H1 (cell line): ENCODE measurements around the gene GIT1. TPM values are rescaled to one million over a fixed set of nuclear protein-coding genes. Genes with fewer than 3 reads are reported as not detected.

Experiments
- CTCF ChIA-PET: fragments of 300-600 bp; sonication (Branson Sonifier 250); formaldehyde crosslinking; loops from one replicate; lab custom pipeline; 2021; ENCODE audit not compliant: partially characterized antibody; lab: Charles Lee
- POLR2A ChIA-PET: fragments of 300-600 bp; sonication (Branson Sonifier 250); formaldehyde crosslinking; loops from one replicate; lab custom pipeline; 2021; ENCODE audit warnings: inconsistent platforms; ENCODE audit not compliant: partially characterized antibody; lab: Charles Lee
- DNase-seq, 2 experiments: peaks; one replicate each; pipeline versions ENCODE4 v3.0.0 to v3.0.0-alpha.2; 2010 to 2022; ENCODE audit warnings: low spot score in 2 of 2, low read depth in 1 of 2, mixed read lengths in 1 of 2
- FAIRE-seq: peaks from 2 replicates; lab custom pipeline; 2011; peaks lifted over from hg19 to GRCh38; lab: Jason Lieb, UNC
- H2AFZ ChIP-seq: 2 replicates; pipeline ENCODE4 v1.8.1; 2012; ENCODE audit warnings: low read length, inconsistent platforms
- H2AK5ac ChIP-seq: 2 replicates; pipeline ENCODE4 v1.6.1; 2013; ENCODE audit warnings: low read depth, low read length
- H2BK120ac ChIP-seq: replicated peaks from 2 replicates; pipeline ENCODE3; 2013; ENCODE audit warnings: low read depth, low read length, inconsistent platforms
- H2BK12ac ChIP-seq: 2 replicates; pipeline ENCODE4 v1.6.1; 2013; ENCODE audit warnings: low read depth, low read length
- H2BK15ac ChIP-seq: 2 replicates; pipeline ENCODE4 v1.6.1; 2013; ENCODE audit warnings: low read length
- H2BK20ac ChIP-seq: 2 replicates; pipeline ENCODE4 v1.6.1; 2013; ENCODE audit warnings: low read length
- H2BK5ac ChIP-seq: 2 replicates; pipeline ENCODE4 v1.6.1; 2013; ENCODE audit warnings: low read depth, low read length
- H3K14ac ChIP-seq: 2 replicates; pipeline ENCODE4 v1.6.1; 2013; ENCODE audit warnings: inconsistent platforms; ENCODE audit not compliant: insufficient read length
- H3K18ac ChIP-seq: 2 replicates; pipeline ENCODE4 v1.6.1; 2013; ENCODE audit warnings: low read length; ENCODE audit errors: extremely low read depth
- H3K23ac ChIP-seq: 2 replicates; pipeline ENCODE4 v1.6.1; 2013; ENCODE audit warnings: inconsistent platforms; ENCODE audit not compliant: insufficient read length
- H3K23me2 ChIP-seq: 2 replicates; pipeline ENCODE4 v1.6.1; 2013; ENCODE audit warnings: low read depth, low read length
- H3K27ac ChIP-seq: 2 replicates; pipeline ENCODE4 v1.6.1; 2011; ENCODE audit warnings: low read depth, low read length, inconsistent platforms
- H3K27me3 ChIP-seq, 4 experiments: replicated peaks in 1 of 4; 1 replicate in 1 of 4; 2 replicates in 3 of 4; pipeline versions ENCODE4 v1.6.1 to v1.8.1; 2011 to 2013; ENCODE audit warnings: low read length in 3 of 4, mild to moderate bottlenecking in 3 of 4, inconsistent platforms in 2 of 4, mixed read lengths in 2 of 4, moderate library complexity in 1 of 4; ENCODE audit not compliant: control insufficient read depth in 3 of 4, insufficient read depth in 3 of 4; ENCODE audit errors: extremely low read depth in 1 of 4
- H3K36me3 ChIP-seq, 4 experiments: 2 replicates each; pipeline versions ENCODE4 v1.6.1 to v1.8.1; 2011 to 2013; ENCODE audit warnings: mild to moderate bottlenecking in 4 of 4, low read length in 3 of 4, moderate library complexity in 2 of 4, control low read depth in 1 of 4, inconsistent platforms in 1 of 4; ENCODE audit not compliant: insufficient read depth in 4 of 4, control insufficient read depth in 2 of 4
- H3K4ac ChIP-seq: replicated peaks from 2 replicates; pipeline ENCODE3; 2013; ENCODE audit warnings: low read length, low read depth, mixed read lengths, inconsistent platforms; ENCODE audit not compliant: insufficient read length
- H3K4me1 ChIP-seq, 4 experiments: replicated peaks in 1 of 4; 1 replicate in 1 of 4; 2 replicates in 3 of 4; pipeline versions ENCODE4 v1.6.1 to v1.8.1; 2011 to 2013; ENCODE audit warnings: low read length in 3 of 4, inconsistent platforms in 2 of 4, mixed read lengths in 1 of 4; ENCODE audit not compliant: insufficient read depth in 4 of 4, control insufficient read depth in 3 of 4
- H3K4me2 ChIP-seq, 2 experiments: 2 replicates each; pipeline versions ENCODE4 v1.6.1 to v1.8.1; 2011 to 2013; ENCODE audit warnings: low read depth in 2 of 2, low read length in 2 of 2, control low read depth in 1 of 2, inconsistent platforms in 1 of 2, mild to moderate bottlenecking in 1 of 2; ENCODE audit not compliant: insufficient read depth in 1 of 2
- H3K4me3 ChIP-seq, 4 experiments: fragments of 200-600, 300-600 bp in 1 of 4; sonication (generic), shearing (Covaris generic), sonication (Bioruptor Twin) in 1 of 4; 2 replicates each; pipeline versions ENCODE4 v1.5.1 to v1.8.1; 2011 to 2016; ENCODE audit warnings: low read length in 4 of 4, low read depth in 3 of 4, control low read depth in 2 of 4, inconsistent platforms in 2 of 4, mild to moderate bottlenecking in 2 of 4, mixed read lengths in 1 of 4, moderate library complexity in 1 of 4; ENCODE audit not compliant: insufficient read depth in 2 of 4; ENCODE audit errors: extremely low read depth in 1 of 4
- H3K56ac ChIP-seq: replicated peaks from 2 replicates; pipeline ENCODE3; 2013; ENCODE audit warnings: low read depth, mild to moderate bottlenecking, mixed read lengths, low read length, inconsistent platforms; ENCODE audit not compliant: insufficient read length
- H3K79me1 ChIP-seq: 2 replicates; pipeline ENCODE4 v1.6.1; 2013; ENCODE audit warnings: low read depth, low read length, control low read depth
- H3K79me2 ChIP-seq, 2 experiments: 2 replicates each; pipeline versions ENCODE4 v1.6.1 to v1.8.1; 2012 to 2013; ENCODE audit warnings: low read length in 2 of 2, mild to moderate bottlenecking in 2 of 2, inconsistent platforms in 1 of 2; ENCODE audit not compliant: insufficient read depth in 2 of 2, control insufficient read depth in 1 of 2
- H3K9ac ChIP-seq, 4 experiments: replicated peaks in 1 of 4; 1 replicate in 1 of 4; 2 replicates in 3 of 4; pipeline versions ENCODE4 v1.6.1 to v1.8.1; 2011 to 2013; ENCODE audit warnings: low read depth in 3 of 4, low read length in 3 of 4, control low read depth in 2 of 4, mild to moderate bottlenecking in 2 of 4, moderate library complexity in 2 of 4, inconsistent platforms in 1 of 4; ENCODE audit errors: extremely low read depth in 1 of 4
- H3K9me3 ChIP-seq, 2 experiments: 2 replicates each; pipeline versions ENCODE4 v1.6.1 to v1.8.1; 2012 to 2013; ENCODE audit warnings: mild to moderate bottlenecking in 2 of 2, moderate library complexity in 2 of 2, control low read depth in 1 of 2, inconsistent platforms in 1 of 2, low read depth in 1 of 2, low read length in 1 of 2, mixed read lengths in 1 of 2; ENCODE audit not compliant: insufficient read depth in 2 of 2
- H4K20me1 ChIP-seq, 2 experiments: replicated peaks in 1 of 2; 2 replicates each; pipeline versions ENCODE3 to v1.8.1; 2011 to 2013; ENCODE audit warnings: inconsistent platforms in 2 of 2, low read length in 2 of 2, mild to moderate bottlenecking in 1 of 2; ENCODE audit not compliant: insufficient read depth in 2 of 2, control insufficient read depth in 1 of 2
- H4K5ac ChIP-seq: 2 replicates; pipeline ENCODE4 v1.6.1; 2013; ENCODE audit warnings: low read length, low read depth, mixed read lengths, inconsistent platforms; ENCODE audit not compliant: insufficient read length
- H4K8ac ChIP-seq: 2 replicates; pipeline ENCODE4 v1.8.0; 2013; ENCODE audit warnings: mild to moderate bottlenecking, moderate library complexity, low read length, inconsistent platforms; ENCODE audit not compliant: insufficient read depth; ENCODE audit errors: extremely low read depth
- H4K91ac ChIP-seq: replicated peaks from 2 replicates; pipeline ENCODE3; 2013; ENCODE audit warnings: low read length, mixed read lengths, inconsistent platforms; ENCODE audit not compliant: insufficient read length
- FOSL1 ChIP-seq: IDR thresholded peaks from 2 replicates; pipeline ENCODE4 v1.6.1; 2011; ENCODE audit warnings: mild to moderate bottlenecking, low read depth, low read length, moderate library complexity; ENCODE audit not compliant: insufficient read depth
- JUND ChIP-seq: IDR thresholded peaks from 2 replicates; pipeline ENCODE4 v1.6.1; 2011; ENCODE audit warnings: mild to moderate bottlenecking, improper control_type of control experiment, low read length
- KDM1A ChIP-seq: fragments of 200-600, 300-600 bp; sonication (generic); IDR thresholded peaks from 2 replicates; pipeline ENCODE4 v1.7.1; 2016; ENCODE audit warnings: mild to moderate bottlenecking, low read length, borderline replicate concordance
- MAX ChIP-seq: IDR thresholded peaks from 2 replicates; pipeline ENCODE4 v1.6.1; 2012; ENCODE audit warnings: inconsistent platforms
- POLR2A ChIP-seq, 2 experiments: IDR thresholded peaks; 1 replicate in 1 of 2; 2 replicates in 1 of 2; pipeline ENCODE4 v1.6.1; 2011; ENCODE audit warnings: low read depth in 2 of 2, low read length in 2 of 2, mild to moderate bottlenecking in 2 of 2; ENCODE audit errors: control extremely low read depth in 1 of 2
- RAD21 ChIP-seq, 2 experiments: IDR thresholded peaks in 1 of 2; conservative IDR thresholded peaks in 1 of 2; 2 replicates each; pipeline ENCODE4 v1.6.1; 2011; ENCODE audit warnings: low read depth in 2 of 2, low read length in 2 of 2, improper control_type of control experiment in 1 of 2, inconsistent platforms in 1 of 2, mild to moderate bottlenecking in 1 of 2, moderate library complexity in 1 of 2
- RBBP5 ChIP-seq: IDR thresholded peaks from 2 replicates; pipeline ENCODE4 v1.7.1; 2012; ENCODE audit warnings: low read depth, mild to moderate bottlenecking, inconsistent platforms, low read length, moderate library complexity, borderline replicate concordance
- SIRT6 ChIP-seq: IDR thresholded peaks from one replicate; pipeline ENCODE4 v1.7.1; 2012; ENCODE audit warnings: low read length, inconsistent platforms
- WGBS, 2 experiments: shearing (Covaris generic) in 1 of 2; methylation state at CpG; one replicate each; pipeline versions ENCODE4 v1.1.6 to v1.1.7; 2013 to 2015; ENCODE audit warnings: low lambda C conversion rate in 2 of 2, mixed read lengths in 2 of 2, inconsistent platforms in 1 of 2, low coverage in 1 of 2, missing lambda C conversion rate in 1 of 2; ENCODE audit not compliant: insufficient replicate concordance in 2 of 2, insufficient coverage in 1 of 2, insufficient read length in 1 of 2; ENCODE audit errors: extremely low coverage in 1 of 2, missing lambda C conversion rate in 1 of 2; 5-methylcytosine and 5-hydroxymethylcytosine counted together
- polyA plus RNA-seq, 7 experiments: library from polyadenylated mRNA; depleted of rRNA in 3 of 7; stranded (reverse) in 5 of 7; unstranded in 2 of 7; fragments of >200 nt in 5 of 7; fragments of 200-250 nt in 2 of 7; gene quantifications; 1 replicate in 5 of 7; 2 replicates in 1 of 7; 4 replicates in 1 of 7; pipeline versions ENCODE4 v1.2.1 to v1.2.3, GENCODE V29; 2011 to 2013; ENCODE audit warnings: missing spikeins in 2 of 7, mixed read lengths in 2 of 7
- total RNA-seq: library from RNA; stranded (reverse); fragmentation: NEBNext Ultra II Directional; extraction: Animal tissue kit (Norgen Biotek cat#: 25700); gene quantifications from 2 replicates; pipeline ENCODE4 v1.2.1, GENCODE V29; 2021

Gene GIT1
- total and polyA plus RNA-seq, 2 of the 8 experiments (the other 6 are each of a cell fraction or from before 2014, with no cell fraction given) = 62.4 to 63.0 TPM

GRCh38 chr17:29584452-29585079 lies 4.9 kb downstream of the GIT1 start:
- no peak overlapping the region for H3K27ac ChIP-seq
- H2BK15ac ChIP-seq = no peak overlapping the region
- no peak for FAIRE-seq
- H3K79me1 ChIP-seq = peaks cover 19% of the 10 kb centered on the region
- H4K5ac ChIP-seq = no peak overlapping the region
- no peak for TF ChIP-seq SIRT6
- no peak for TF ChIP-seq KDM1A
- 0 out of 2 replicates have a peak, but pooled peaks have one; percentile 32 for TF ChIP-seq RBBP5
- TF ChIP-seq MAX = no peak
- no peak for TF ChIP-seq FOSL1
- TF ChIP-seq RAD21 (IDR thresholded peaks at IDR 0.05 in 1 of 2, conservative IDR thresholded peaks at IDR 0.05 in 1 of 2; ENCODE audit: low read depth in 2 of 2, low read length in 2 of 2) = no peak
- no peak for TF ChIP-seq JUND
- TF ChIP-seq POLR2A (IDR thresholded peaks at IDR 0.05; ENCODE audit: control extremely low read depth in 1 of 2, low read depth in 2 of 2, low read length in 2 of 2) = no peak
- peak overlapping the region; percentile 8 for H2BK5ac ChIP-seq
- H3K18ac ChIP-seq = no peak overlapping the region; the same call in 1 of the 2 replicates
- peaks cover 15 to 38% of the 10 kb centered on the region in 2 experiments for H4K20me1 ChIP-seq
- H3K9ac ChIP-seq = no peak overlapping the region
- H2BK20ac ChIP-seq = no peak overlapping the region
- H3K23me2 ChIP-seq = peaks cover 8% of the 10 kb centered on the region; the same call in 1 of the 2 replicates
- no peak overlapping the region for H4K91ac ChIP-seq
- no peak for DNase-seq
- H2AK5ac ChIP-seq = 0 out of 2 replicates have a peak overlapping the region, but pooled peaks have one; percentile 26
- no peaks in the 10 kb centered on the region for H3K9me3 ChIP-seq
- H2BK12ac ChIP-seq = no peak overlapping the region
- H3K4ac ChIP-seq = no peak overlapping the region
- POLR2A ChIA-PET = interaction anchor here (1.0 kb wide), 1 partner anchor 10 kb away, joined by 3 read pairs; no protein-coding TSS in a partner anchor
- H3K56ac ChIP-seq = no peak overlapping the region
- peaks cover 7 to 25% (median 21%) of the 10 kb centered on the region in 4 experiments for H3K4me1 ChIP-seq
- H3K27me3 ChIP-seq = no peaks in the 10 kb centered on the region
- peak overlapping the region; percentile 2 to 35; a peak in 2 of 4 replicates for H3K4me2 ChIP-seq
- H2BK120ac ChIP-seq = no peak overlapping the region
- peaks cover 0 to 42% of the 10 kb centered on the region in 2 experiments; a peak in 2 of 4 replicates for H3K79me2 ChIP-seq
- H4K8ac ChIP-seq = no peak overlapping the region; the same call in 1 of the 2 replicates
- H2AFZ ChIP-seq = no peak overlapping the region
- peaks cover 0 to 6% (median 3%) of the 10 kb centered on the region in 4 experiments; a peak in 1 of 8 replicates for H3K36me3 ChIP-seq
- no peak overlapping the region for H3K14ac ChIP-seq
- H3K4me3 ChIP-seq = 0 out of 8 replicates have a peak overlapping the region, but pooled peaks of 1 of the 4 experiments have one; percentile 8
- no peak overlapping the region for H3K23ac ChIP-seq
- WGBS, 2 experiments = 67% methylated on average over 12 of the region's 12 CpGs; no CpG with 5 or more reads in 1 of the 2 experiments
- CTCF ChIA-PET = interaction anchor here (0.6 to 14.8 kb wide), 4 partner anchors 13 to 308 kb away, joined by 3 to 193 read pairs (median 52); partner anchors contain the start of genes ABHD15, CORO6 and TP53I13
